Activated naive CD4-positive, alpha-beta T cell (primary cell): ENCODE results near the gene CLDN15.

Experiments used
- DNase-seq, 4 experiments: peaks; one replicate each; lab custom pipeline; 2025; lab: John Stamatoyannopoulos, UW

The CLDN15 gene

DNA sequence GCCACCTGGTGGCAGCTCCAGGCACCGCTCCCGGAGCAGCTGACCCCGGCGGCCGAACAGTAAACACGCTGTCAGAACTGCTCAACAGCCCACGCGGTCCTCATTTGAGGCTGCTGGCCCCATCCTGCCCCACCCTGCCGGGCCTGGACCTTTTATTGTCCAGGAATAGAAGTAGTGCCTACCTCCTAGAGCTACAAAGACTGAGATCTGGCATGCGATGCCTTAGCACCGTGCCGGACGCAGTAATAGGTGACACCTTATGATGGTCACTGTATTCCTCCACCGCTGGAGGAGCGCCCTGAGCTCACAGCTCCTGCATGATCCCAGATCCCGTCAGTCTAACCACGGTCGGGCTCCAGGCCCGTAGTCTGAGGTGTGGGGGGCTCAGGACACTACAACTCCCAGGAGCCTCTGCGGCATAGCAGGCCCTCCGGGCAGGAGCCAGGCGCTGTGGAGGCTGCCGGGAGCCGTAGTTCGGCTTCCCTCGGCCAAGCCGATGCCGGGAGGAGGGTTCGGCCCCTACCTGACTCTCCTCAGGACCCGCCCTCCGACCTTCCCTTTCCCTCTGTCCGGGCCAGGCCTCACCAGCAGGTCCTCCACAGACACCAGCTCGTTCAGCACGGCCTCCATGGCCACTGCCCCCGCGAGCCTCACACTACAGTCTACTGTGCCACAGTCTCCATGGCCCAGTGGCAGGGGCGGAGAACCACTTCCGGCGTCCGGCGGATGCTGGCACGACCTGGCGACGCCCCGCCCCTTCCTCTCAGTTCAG is 7.0 kb upstream of the CLDN15 start, which contains the start of gene FIS1:
Gene FIS1 (minus strand): TSS at position 707 of the 772 bp plus-strand sequence. CDS start 77 bp downstream, at position 630.
- DNase-seq = peak; percentile 85 to 92 (median 88)

DNA sequence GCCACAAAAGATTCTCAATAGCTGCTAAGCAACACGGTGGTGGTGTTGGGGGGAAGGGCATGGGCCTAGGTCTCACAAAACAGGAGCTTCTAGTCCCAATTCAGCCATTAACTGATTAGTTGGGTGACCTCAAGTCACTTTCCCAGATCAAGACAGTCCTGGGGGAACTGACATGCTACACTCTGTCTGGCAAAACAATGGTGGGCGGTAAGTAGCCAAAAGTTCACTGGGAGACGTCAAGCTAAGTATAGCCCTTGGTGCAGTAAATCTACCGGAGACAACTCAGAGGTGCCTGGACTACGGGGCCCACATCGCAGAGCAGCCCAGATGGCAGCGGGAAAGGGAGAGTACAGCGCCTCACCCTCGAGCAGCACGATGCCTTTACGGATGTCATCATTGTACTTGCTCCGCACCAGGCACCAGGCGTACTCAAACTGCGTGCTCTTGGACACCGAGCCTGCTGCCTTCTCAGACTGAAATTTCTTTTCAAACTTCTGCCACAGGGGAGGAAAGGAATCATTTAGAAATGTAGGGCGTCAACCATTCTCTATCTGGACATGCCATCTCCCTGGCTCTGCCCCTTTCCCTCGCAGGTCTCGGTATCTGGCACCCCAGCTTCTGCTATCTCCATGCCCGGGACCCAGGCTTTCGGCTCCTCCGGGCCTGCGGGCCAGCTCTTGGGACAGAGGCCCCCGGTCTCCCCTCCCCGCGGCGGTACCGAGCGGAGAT is 6.2 kb upstream of the CLDN15 start:
- no peak for DNase-seq

DNA sequence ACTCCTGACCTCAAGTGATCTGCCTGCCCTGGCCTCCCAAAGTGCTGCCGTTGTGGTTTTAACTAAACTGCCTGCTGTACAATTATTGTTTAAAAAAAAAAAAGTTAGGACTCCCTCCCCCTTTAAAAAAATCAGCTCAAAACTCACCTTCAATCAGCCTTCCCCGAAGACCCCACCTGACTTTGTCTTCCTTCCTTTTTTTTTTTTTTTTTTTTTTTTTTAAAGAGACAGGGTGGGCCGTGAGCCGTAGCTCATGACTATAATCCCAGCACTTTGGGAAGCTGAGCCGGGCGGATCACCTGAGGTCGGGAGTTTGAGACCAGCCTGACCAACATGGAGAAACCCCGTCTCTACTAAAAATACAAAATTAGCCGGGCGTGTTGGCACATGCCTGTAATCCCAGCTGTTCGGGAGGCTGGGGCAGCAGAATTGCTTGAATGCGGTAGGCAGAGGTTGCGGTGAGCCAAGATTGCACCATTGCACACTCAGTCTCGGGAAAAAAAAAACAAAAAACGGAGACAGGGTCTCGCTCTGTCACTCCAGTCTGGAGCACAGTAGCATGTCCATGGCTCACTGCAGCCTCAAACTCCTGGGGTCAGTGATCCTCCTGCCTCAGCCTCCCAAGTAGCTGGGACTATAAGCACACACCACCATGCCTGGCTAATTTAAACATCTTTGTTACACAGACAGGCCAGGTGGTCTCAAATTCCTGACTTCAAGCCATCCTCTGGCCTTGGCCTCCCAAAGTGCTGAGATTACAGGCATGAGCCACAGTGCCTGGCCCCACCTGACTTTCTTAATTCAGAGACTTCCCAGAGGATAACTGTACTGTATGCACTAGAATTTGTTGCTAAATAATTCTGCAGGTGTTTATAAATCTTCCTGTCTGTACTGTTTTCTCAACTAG is 4.1 kb upstream of the CLDN15 start:
- no peak for DNase-seq

DNA sequence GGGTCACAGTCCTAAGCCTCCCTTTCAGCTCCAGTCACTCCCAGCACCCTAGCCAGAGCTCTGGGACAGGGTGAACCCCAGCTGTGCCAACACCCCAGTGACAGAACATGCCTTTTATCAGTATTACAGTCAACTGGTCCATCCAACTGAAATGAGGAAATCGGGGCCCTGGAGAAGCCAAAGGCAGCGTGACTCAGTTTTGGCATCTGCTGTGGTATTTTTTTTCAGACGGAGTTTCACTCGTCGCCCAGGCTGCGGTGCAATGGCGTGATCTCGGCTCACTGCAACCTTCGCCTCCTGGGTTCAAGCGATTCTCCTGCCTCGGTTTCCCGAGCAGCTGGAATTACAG is 3.4 kb upstream of the CLDN15 start:
- no peak for DNase-seq

DNA sequence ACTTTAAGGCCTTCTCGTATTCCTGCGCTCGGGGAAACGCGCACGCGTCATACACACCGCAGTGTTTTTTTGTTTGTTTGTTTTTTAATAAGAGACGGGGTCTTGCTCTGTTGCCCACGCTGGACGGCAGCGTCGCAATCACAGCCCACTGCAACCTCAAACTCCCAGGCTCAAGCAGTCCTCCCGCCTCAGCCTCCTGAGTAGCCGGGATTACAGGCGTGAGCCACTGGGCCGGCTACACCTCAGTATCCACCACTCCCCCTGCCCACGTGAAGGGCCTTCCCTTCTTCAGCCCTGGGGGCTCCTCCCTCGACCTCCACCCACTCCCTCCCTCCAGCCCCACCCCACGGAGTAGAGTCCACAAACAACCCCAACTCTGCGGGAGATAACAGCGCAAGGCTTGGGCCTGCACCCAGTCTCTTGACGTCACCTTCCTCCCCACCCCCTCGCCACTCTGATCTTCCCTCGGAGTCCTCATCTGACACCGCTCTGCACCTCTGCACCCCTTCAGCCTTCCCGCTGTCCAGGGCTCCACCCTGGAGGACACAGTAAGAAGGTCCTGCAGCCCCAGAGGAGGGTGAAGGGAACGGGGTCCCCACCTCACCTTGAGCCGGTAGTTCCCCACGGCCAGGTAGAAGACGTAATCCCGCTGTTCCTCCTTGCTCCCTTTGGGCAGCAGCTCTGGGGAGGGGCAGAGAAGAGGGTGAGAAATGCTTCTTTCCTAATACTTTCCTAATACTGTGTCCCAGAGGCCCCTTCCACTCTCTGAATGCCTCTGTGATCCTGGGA is 2.8 kb upstream of the CLDN15 start:
- no peak for DNase-seq

DNA sequence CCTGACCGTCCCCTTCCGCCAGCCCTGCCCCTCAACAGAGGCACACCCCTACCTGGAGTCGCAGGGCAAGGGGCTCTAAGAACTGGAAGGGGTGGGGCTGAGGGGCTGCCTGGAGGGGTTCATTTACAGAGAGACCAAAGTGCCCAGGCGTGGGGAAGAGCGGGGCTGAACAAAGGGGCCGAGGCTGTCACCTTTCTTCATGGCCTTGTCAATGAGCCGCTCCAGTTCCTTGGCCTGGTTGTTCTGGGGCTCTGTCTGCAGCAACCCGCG is 2.3 kb upstream of the CLDN15 start:
- DNase-seq = no peak

DNA sequence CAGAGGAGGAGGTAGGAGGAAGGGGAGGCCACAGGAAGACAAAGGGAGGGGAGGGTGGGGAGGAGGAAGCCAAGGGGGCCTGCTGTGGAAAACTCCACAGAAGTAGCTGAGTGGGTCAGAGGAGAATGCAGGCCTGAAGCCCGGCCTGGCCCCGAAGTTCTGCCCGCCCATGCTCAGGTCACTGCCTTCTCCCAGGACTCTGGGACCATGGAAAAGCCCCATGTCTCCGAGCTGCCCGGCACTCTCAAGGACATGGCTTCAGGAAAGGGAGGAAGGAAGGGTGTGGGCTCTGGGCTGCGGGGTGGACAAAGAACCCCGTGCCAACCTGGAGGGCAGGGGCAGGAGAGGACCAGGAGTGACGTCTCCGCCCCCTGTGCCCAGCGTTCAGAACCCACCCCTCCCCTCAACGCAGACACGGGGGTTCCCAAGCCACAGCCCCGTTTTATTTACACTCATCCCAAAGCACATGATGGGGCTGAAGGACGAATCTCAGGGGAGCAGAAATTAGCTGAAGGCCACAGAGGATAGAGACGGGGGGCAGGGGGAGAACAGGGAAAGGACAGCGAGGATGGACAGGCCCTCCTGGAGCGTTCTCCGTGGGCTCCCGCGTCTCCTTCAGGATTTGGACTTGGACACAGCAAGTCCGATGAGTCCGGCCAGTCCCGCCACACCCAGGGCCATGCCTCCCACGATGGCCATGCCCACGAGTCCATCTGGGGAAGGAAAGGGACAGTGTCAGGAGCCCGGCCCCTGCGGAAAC is 1.8 kb upstream of the CLDN15 start:
- DNase-seq = no peak

DNA sequence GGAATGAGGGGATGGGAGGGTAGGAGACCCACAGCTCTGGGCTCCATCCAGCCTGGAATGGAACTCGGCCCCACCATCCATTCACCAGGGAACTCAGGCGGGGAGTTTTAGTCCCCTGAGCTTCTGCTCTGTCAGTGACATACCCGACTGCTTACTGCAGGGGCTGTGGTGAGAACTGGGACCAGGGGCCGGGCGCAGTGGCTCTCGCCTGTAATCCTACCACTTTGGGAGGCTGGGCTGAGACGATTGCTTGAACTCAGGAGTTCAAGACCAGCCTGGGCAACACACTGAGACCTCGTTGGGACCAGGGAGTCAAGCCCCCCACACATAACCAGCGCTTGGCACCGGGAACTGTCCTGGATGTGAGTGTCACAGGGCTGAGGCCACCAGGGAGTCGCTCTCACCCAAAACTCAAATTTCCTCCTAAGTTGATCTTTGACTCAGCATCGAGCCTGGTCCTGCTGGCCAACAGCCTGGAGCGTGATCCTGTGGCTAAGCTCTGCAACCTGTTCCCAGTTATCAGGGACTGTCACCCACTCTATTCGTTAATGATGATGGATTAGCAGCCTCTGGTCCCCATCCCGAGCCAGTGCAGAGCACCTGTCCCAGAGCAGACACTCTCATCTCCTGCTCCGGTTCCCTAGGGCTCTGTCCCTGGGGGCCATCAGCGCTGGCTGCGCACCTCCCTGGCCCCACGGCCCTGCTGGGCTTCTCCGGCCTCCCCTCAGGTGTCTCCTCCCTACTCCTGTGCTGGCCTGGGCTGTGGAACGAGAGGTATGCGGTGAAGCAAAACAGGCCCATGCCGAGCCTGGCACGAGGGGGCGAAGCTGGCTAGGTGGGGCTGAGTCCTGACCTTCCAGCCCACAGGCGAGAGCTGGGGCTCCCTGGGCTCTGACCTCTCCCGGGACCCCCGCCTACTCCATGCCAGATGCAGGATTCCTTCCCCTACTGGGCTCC is 902 bp upstream of the CLDN15 start:
- no peak for DNase-seq

DNA sequence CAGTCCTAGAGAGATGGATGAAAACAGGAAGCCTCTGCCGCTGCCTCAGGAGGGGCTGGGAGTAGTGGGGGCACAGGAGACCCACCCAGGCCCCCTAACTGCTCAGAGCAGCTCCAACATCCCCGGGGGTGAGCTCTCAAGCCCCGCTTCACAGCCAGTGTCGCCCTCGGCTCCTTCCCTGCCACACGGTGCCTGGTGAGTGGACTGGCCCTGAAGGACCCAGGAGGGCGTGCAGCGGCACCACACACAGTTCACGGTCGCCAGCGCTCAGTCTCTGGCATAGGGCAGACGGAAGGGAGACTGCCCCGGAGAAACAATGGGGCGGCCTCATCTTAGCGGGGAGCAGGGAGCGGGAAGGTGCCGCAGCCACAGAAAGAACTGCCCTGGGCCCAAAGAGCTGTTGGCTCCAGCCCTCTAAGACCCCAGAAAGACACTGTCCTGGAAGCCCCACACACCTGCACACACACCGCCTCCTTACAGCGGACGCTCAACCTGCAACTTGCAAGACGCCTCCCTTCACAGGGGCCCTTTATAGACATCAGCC is 1.2 kb downstream of the CLDN15 start:
- DNase-seq = no peak

DNA sequence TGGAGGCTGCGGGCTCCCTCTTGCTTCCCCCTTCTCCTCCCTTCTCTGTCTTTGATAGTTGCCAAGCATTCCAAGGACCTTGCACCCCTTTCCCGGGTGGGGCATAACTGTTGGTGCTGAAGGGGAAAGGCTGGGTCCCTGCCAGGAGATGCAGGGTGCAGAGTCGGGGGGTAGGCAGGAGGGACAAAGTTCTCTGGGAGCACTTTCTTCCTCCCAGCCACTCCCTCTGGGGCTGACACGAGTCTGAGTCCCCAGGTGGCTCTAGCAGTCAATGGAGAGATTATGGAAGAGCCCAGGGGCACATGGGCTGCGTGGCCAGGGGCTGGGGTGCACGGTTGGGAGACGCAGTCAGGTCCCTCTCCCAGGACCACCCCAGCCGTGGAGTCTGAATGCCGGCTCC is 2.1 kb downstream of the CLDN15 start:
- DNase-seq = no peak

DNA sequence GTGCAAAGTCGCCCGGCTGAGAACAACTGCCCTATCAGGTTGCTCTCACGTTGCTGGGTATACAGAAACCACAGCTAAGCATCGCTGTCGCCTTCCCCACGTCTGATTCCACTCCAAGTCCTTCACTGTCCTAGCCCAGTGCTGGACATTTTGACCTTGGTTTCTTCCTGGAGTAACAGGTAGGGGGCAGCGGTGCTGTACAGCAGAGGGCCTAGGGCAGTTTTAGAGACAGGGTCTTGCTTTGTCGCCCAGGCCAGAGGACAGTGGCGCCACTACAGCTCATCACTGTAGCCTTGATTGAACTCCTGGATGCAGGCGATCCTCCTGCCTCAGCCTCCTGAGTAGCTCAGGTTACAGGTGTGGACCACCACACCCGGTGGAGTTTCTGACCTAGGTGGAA is 2.6 kb downstream of the CLDN15 start:
- no peak for DNase-seq

DNA sequence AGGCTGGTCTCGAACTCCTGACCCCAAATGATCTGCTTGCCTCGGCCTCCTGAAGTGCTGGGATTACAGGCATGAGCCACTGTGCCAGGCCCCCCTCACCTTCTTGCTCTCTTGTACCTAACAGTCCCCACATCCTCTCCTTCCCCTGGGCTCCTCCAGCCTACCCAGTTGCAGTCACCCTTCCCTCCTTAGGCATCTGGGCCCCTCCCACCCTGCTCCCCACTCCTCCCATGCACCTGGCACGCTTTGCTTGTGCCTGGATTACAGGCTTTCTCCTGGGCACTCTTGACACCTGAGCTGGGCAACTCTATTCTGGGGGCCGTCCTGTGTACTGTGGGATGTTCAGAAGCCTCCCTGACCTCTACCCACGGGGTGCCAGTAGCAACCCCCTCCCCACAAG is 3.0 kb downstream of the CLDN15 start:
- DNase-seq = no peak

DNA sequence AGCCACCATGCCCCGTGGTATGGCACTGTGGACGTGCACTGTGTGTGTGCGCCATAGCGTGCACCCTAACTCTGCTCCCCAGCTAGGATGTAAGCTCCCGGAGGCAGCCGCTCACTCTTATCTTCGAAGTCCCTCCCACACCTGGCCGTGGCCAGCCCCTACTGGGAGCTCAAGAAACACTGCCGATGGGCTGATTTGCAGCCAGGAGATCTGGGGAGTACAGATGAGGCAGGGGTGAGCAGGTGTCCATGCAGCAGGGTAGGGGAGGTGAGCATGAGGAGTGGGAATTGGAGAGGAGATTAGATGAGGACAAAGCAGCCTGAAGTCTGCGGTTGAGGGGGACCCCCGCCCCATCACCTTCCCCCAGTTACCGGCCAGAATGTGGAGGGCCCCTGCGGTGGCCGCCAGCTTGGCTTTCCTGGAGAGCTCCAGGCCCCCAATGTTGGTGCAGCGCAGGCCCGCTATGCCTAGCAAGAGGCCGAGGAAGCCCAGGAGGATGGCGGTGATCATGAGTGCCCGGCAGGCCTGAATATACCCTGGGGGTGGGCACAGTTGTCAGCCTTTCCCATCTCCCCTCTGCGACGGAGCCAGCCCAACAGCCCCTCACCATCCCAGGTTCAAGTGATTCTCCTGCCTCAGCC is 3.6 kb downstream of the CLDN15 start:
- no peak for DNase-seq

DNA sequence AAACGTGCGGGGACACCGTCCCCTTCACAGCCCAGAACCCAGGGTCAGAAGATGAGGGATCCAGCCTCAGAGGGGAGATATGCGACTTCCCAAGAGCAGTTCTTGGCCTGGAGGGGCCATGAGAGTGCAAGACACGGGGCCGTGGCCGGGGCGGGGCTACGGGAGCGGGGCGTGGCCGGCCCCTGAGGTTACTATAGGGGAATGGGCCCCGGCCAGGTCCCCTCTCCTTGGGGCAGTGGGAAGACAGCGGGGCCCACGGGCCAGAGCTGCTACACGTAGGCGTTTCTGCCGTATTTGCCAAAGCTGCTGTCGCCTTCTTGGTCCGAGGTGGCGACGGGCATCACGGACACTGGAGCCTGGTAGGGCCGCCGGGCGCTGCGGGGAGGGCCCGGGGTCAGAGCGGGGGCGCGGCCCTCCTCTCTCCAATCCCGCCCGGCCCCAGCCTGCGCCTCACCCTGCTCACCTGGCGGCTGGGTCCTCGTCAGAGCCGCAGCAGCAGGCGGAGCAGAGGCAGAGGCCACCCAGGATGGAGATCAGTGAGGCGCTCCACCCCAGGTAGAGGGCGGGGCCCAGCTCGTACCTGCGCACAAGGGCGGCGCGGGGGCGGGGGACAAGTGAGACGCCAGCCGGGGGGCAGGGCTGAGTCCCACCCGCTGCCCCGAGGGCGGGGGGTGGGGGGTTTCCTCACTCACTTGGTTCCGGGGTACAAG is 5.3 kb downstream of the CLDN15 start:
- DNase-seq = no peak

DNA sequence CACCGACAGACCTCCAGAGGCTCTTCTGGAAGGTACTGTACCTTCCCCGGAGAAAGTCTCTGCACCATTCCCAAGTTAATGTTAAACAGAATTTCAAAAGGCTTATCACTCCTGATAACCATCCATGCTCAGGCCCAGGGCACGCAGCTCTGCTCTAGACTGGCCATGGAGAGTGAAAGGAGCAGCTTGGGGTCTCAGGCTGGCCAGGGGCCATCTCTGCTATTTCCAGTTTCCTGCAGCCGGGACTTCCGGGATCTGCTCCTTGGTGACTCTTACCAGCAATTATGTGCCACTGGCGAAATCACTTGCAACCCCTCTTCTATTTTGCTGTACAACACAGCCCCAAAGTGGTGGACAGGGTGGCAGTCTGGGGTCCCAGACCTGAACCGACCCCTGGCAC is 6.0 kb downstream of the CLDN15 start:
- no peak for DNase-seq

DNA sequence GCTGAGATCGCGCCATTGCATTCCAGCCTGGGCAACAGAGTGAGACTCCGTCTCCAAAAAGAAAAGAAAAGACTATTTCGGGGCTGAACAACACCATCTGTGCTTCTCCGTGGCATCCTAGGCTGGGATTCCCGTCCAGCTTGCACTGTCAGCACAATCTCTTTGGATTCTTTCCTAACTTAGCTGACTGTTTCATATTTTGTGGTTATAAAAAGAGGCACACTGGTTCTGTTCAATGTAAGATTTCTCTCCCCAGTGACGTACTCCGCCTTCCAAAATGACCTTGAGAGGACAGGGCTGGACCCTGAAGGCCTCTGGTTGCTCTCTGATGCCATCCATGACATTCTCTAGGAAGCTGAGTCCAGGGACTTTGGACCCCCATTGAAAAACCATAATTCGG is 10.9 kb downstream of the CLDN15 start:
- DNase-seq = no peak

DNA sequence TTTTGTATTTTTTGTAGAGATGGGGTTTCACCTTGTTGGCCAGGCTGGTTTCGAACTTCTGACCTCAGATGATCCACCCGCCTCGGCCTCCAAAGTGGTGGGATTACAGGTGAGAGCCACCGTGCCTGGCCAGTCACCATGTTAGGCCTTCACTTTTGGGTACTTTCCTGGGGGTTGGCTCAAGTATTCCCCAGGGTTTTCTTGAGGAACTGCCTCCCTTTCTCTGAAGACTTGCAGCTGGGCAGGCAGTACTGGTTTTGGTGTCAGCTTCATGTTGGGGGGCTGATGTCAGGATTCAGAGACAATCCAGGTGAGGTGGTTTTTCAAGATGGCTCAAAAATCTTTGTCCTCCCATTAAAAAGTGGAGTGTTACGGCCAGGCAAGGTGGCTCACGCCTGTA is 12.0 kb downstream of the CLDN15 start:
- DNase-seq = no peak

DNA sequence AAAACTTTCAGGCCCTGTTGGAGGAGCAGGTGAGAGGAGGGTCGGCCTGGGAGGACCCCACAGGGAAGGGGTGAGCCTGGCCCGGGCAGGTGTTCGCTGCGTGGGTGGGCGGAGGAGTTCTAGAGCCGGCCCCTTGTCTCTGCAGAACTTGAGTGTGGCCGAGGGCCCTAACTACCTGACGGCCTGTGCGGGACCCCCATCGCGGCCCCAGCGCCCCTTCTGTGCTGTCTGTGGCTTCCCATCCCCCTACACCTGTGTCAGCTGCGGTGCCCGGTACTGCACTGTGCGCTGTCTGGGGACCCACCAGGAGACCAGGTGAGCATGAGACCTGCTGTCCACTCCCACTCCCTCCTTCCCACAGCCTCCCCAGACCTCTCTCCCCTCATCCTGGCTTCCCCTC is 14.1 kb downstream of the CLDN15 start:
- DNase-seq = no peak
